ENCODE results near the gene ATXN1.

ATXN1 gene

DNA sequence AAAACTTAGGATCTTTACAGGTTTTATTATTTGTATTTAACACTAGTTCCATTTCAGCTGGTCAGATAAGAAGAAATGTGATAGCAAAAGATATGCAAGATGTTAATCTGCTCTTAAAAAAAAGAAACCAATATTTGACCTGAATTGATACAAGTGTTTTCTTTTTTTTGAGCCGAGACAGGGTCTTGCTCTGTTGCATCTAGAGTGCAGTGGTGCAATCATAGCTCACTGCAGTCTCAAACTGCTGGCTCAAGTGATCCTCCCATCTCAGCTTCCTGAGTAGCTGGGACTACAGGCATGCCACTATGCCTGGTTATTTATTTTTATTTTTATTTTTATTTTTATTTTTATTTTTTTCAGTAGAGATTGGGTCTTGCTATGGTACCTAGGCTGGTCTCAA is 389.9 kb downstream of the ATXN1 start:
- H3K4me3 ChIP-seq (ENCODE audit: low read depth, low read length) = no peak overlapping the region
- no peak for DNase-seq (ENCODE audit: low read depth)

DNA sequence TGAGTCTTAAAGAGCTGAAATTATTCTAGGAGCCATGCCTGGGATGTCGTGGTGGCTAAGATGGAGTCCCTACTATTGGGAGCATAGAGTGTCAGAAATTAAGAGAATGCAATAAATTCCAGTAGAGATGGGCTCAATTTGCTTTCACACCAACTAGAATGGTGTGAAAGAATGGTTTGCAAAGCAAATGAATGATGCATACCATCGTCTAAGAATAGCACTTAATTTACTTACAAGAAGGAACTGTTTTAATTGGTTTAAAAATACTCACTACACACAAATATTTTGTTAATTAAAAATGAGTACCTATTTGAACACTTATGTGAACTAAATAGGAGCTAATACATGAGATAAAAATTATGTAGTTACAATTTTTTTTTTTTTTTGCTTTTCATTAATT is 390.3 kb downstream of the ATXN1 start:
- DNase-seq (ENCODE audit: low read depth) = no peak
- H3K4me3 ChIP-seq (ENCODE audit: low read depth, low read length) = no peak overlapping the region

DNA sequence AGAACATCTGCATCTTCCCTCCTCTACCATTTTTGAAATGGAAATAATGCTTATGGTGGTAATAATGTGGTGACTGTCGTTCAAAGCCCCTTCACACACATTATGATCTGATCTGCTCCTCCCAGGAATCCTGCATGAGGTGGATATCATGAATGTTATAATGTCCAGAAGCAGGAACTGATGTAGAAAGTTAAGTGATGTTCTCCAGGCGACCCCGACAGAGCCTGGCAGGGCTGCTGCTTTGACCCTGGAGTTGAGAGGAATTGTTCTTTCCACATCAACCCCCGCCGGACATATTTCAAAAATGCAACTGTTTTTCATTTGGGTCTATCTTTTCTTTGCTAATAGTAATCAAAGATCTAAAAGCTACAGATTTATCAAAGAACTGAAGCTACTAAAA is 391.3 kb downstream of the ATXN1 start:
- no peak overlapping the region for H3K4me3 ChIP-seq (ENCODE audit: low read depth, low read length)
- DNase-seq (ENCODE audit: low read depth) = no peak

DNA sequence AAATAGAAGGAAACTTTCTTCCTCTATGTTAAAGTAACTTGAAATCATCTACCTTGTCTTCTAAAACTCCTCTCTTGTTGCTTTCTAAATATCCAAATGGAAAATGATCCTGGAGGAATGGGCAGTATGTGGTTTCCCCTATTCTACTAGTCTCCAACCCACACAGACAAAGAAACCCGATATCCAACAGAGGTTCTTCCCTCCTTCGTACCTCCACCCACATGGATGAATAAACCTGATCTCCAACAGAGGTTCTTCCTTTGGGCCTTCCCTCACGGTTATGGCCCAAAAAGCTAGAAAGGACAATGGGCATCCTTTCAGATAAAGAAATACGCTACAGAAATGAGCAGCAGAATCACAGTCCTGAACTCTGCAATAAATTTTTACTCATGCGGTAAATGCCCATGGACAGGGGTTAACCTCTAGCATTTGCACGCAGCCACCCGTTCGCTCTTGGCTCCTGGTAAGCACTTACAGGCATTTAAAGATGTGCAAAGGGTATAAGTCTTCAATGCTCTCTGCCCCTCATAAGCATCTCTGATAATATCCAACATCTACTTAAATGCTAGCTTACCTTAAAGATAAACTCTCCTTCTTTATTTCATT is 392.0 kb downstream of the ATXN1 start:
- no peak overlapping the region for H3K4me3 ChIP-seq (ENCODE audit: low read depth, low read length)
- no peak for DNase-seq (ENCODE audit: low read depth)

DNA sequence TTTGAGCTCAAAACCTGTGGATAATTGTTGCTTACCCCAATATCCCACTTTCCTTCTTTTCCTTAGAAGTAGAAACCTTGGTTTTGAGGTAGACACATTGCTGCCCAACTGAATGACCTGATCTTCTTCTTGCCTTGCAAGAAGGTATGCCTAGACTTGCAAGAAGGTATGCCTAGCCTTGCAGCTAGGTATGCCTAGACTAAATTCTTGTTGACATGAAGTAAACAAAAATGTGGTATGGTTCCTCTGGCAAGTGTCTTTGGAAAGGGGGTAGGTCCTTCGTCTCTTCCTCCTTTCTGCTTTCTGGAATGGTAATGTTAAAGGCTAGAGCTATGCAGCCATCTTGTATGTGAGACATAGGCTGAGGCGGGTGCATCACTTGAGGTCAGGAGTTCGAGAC is 393.7 kb downstream of the ATXN1 start:
- no peak overlapping the region for H3K4me3 ChIP-seq (ENCODE audit: low read depth, low read length)

DNA sequence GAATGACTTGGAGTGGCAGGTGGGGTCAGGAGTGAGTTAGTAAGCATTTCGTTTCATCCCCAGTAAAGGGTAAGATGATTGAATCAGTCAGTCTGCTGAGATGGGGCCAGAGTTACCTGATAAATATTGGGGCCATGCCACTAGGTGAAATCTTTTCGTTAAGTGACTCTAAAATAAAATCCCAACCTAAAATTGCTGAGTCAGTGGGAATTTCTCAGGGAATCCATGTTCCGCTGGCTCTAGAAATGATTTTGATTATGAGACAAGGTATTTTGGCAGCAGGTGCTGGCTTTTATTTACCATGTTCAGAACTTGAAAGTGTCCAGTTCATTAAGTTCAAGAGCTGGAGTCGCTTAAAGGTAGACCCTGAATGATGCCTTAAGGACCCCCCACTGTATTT is 397.5 kb downstream of the ATXN1 start:
- no peak for DNase-seq (ENCODE audit: low read depth)
- no peak overlapping the region for H3K4me3 ChIP-seq (ENCODE audit: low read depth, low read length)

More for the DNA sequence above, 393.7 kb downstream of the ATXN1 start:
- no peak for DNase-seq (ENCODE audit: low read depth)

DNA sequence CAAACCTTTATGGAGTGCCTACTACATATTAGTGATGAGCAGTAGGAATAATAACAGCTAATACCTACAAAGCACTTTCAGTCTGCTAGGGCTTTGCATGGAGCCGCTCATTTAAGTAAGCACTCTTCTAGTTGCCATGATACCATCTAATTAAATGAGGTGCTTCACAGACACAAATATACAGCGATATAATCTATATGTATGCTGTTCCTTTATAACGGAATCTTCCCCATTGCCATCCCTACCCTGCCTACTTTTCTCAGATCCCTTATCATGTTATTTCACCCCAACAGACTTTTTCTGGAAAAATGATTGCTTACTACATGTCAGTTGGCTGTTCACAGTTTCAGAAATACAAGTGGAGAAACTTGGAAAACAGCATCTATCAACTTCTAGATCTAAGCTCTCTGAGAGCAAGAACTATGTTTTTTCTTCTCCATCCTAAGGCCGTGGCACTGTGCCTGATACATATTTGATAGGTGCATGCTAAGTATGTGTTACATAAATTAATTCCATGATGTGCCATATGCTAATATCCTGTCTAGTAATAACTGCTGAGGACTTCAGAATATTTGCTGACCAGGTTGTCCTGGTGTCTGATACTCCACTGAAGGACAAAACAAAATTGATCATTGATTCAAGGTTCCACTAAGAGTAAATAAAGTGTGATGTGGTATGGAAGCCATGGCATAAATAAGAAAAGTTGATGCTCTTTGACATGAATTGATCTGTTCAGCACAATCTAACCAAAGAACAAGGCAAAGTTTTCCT is 398.3 kb downstream of the ATXN1 start:
- no peak for DNase-seq (ENCODE audit: low read depth)

DNA sequence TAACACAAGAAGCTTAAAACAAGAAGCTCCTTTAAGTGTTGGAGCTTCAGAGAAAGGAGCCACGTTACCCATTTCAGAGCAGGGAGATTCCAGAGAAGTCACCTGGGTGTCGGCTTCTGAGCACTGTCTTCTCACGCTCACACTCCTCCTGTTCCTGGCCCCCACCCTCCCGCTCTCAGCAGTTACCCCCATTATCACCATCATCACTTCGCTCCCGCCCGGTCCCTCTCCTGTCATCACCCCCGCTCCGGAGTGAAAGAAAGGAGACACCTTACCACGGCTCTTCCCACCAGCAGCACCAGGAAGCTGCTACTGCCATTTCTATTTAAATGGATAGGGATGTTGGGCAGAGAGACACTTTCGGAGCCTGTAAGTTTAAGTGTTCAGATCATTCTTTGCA is 399.0 kb downstream of the ATXN1 start:
- DNase-seq (ENCODE audit: low read depth) = no peak
- no peak overlapping the region for H3K4me3 ChIP-seq (ENCODE audit: low read depth, low read length)

More for the DNA sequence above, 398.3 kb downstream of the ATXN1 start:
- H3K4me3 ChIP-seq (ENCODE audit: low read depth, low read length) = no peak overlapping the region

DNA sequence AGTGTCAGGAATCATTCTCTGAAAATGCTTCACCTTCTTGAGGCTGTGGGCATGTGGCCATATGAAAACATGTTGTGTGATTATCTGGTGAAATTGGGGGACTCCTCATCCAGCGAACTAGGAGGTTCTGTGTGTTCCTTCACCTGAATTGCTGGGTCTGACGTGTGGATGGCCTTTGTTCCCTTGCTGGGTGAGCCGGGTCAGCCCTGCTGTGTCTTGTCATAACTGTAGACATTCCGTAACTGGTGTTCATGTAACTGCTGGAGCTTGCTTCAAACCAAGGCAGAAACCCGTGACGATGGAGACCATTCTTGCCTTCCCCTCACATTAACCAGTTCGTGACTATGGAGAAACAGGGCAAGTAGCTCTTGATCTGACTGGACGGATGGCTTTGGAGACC is 399.4 kb downstream of the ATXN1 start:
- DNase-seq (ENCODE audit: low read depth) = no peak
- H3K4me3 ChIP-seq (ENCODE audit: low read depth, low read length) = no peak overlapping the region

DNA sequence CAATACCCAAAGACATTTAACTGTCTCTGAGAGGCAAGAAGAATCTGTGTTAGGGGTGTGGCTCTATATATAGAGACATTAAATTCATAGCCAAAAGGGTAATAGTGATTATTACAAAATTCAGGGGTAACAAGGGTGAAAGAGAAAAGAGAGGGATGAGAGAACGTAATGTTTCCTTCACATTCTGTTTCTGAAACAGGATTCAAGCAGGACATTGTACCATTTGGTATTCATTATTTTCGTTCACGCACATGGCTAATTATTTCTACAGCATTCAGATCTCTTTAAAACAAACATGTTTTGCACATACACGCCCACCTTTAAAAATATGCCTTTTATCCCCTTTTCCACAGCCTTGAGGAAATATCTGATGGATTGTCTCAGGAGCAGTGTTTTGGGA is 400.1 kb downstream of the ATXN1 start:
- DNase-seq (ENCODE audit: low read depth) = no peak
- H3K4me3 ChIP-seq (ENCODE audit: low read depth, low read length) = no peak overlapping the region

DNA sequence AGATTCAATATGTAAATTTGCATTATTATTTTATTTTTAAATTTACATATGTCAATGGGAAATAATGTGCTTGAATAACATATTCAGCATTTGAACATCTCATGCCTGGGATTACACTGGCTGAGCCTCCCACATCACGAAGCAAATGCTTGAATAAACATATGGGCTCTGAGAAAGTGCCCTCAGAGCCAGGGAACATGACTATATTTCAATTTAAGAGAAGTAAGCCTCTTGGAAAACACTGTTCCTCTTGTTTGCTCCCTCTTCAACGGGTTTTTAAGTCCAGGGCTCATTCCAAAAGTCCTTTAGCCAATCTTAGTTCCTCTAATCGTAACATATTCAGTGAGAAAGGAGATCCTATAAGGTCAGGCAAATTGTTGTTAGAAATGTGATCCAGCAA is 400.9 kb downstream of the ATXN1 start:
- DNase-seq (ENCODE audit: low read depth) = no peak
- H3K4me3 ChIP-seq (ENCODE audit: low read depth, low read length) = no peak overlapping the region

DNA sequence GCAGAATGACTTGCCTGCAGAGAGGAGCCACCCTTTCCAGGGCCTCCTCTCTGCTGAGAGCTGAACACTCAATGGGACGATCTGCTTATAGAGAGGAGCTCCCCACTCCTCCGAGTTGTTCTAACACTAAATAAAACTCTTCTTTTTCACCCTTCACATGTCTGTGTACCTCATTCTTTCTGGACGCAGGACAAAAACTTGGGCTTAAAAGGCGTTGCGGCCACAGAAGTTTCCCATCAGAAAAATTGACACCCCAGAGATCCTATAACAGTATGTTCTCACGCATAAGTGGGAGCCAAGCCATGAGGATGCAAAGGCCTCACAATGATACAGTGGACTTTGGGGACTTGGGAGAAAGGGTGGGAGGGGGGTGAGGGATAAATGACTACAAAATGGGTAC is 401.7 kb downstream of the ATXN1 start:
- no peak overlapping the region for H3K4me3 ChIP-seq (ENCODE audit: low read depth, low read length)
- DNase-seq (ENCODE audit: low read depth) = no peak

DNA sequence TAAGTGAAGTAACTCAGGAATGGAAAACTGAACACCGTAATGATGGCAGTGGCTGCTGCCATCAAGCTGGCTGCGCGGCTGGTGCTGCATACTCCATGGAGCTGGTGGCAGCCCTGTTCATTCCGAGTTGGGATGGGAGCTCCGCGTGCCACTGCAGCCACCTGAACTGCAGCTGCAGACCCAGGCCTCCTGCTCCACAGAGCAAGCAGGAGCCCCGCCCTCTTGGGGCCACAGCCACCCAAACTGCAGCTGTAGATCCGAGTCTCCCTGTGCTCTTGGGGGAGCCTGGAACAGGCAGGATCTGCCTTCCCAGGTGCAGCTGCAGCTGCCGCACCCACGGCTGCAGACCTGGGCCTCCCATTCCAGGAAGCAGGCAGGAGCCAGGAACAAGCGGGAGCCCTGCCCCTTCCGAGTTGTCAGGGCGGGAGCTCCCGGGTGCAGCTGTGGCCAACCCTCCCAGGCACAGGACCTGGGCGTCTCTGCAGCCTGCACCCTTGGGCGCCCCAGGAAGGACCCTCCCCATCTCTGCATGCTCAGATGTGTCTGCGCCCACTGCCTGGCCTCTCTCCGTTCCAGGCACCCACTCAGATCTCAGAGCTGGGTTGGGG is 402.6 kb downstream of the ATXN1 start:
- no peak for DNase-seq (ENCODE audit: low read depth)
- no peak overlapping the region for H3K4me3 ChIP-seq (ENCODE audit: low read depth, low read length)

DNA sequence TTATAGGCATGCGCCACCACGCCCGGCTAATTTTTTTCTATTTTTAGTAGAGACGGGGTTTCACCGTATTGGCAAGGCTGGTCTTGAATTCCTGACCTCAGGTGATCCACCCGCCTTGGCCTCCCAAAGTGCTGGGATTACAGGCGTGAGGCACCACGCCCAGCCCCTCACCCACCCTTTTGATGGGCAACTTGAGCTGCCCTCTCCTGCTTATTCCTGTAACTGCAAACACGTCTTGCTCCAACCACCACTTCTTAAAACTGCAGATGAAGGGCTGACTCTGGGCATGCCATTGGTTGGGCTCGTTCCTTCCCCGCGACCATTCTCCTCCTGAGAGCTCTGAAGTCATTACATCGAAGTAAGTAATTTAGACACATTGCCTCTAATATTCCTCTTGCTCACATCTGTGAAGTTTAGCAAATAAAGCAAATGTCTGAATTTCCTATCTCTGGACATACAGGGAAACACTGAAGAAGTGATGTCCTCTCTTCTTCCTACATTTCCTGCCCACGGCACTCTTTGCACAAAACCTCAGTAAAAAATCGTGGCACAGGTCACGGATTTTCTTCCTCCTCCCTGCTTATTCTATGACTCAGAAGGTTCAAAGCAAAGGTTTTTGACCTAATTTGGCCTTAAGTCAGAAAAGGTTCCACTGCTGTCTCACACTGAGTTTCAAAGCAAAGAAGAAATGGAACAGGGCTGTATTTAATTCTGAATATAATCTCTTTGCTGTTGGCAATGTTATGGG is 405.4 kb downstream of the ATXN1 start:
- no peak for DNase-seq (ENCODE audit: low read depth)
- H3K4me3 ChIP-seq (ENCODE audit: low read depth, low read length) = no peak overlapping the region

DNA sequence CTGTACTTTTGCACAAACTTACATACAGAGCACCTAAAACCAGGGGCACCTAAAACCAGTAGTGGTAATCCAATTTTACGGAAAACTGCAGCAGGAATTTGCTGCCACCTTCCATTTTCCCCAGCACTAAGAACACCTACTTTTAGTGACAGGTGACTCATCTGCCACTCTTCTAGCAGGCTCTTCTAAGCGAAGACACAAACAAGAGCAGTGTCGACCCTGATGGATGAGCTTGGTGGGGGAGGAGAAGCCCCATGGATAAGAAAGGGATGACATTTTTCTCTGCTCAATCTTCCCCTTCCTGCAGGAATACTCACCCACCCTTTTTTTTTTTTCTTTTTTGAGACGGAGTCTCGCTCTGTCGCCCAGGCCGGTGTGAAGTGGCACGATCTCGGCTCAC is 406.0 kb downstream of the ATXN1 start:
- no peak overlapping the region for H3K4me3 ChIP-seq (ENCODE audit: low read depth, low read length)
- DNase-seq (ENCODE audit: low read depth) = no peak

DNA sequence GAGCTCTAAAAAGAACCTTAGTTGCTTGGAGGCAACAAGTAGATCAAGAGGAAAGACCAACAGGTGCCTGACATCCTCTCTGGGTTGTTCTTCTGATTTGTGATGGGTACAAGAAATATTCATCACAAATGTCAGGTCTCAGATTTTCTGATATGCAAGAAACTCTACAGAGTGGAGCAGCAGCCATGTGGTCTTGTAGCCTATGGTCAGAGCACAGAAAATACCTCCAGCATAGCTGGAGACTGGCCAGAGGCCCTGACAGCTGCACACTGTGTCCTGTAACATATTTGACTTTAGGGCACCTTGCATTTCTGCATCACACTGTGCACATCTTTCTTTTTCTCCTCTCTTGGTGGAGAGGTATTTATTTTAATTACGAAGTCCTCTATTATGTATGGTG is 406.6 kb downstream of the ATXN1 start:
- DNase-seq (ENCODE audit: low read depth) = no peak
- no peak overlapping the region for H3K4me3 ChIP-seq (ENCODE audit: low read depth, low read length)

DNA sequence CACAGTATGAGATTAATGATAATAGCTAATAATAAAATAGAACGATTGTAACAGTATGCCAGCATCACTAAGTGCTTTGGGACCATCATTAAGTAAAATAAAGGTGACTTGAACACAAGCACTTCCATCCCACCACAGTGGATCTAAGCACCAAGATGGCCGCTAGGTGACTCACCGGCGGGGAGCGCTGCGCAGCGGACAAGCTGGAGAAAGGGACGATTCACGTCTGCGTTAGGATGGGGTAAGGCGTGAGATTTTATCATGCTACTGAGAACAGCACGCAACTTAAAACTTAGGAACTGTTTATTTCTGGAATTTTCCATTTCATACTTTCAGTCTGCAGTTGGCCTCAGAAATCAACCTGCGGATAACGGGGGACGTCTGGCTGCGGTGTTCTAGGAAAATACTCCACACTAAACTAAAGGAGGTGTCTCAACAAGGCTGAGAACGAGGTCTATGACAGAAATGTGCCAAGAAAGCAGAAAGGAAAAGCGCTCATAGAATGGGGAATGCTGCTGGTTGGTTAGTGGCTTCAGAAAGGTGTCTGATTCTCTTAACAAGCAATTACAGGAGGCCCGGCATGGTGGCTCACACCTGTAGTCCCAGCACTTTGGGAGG is 408.3 kb downstream of the ATXN1 start:
- H3K4me3 ChIP-seq (ENCODE audit: low read depth, low read length) = no peak overlapping the region
- DNase-seq (ENCODE audit: low read depth) = no peak

DNA sequence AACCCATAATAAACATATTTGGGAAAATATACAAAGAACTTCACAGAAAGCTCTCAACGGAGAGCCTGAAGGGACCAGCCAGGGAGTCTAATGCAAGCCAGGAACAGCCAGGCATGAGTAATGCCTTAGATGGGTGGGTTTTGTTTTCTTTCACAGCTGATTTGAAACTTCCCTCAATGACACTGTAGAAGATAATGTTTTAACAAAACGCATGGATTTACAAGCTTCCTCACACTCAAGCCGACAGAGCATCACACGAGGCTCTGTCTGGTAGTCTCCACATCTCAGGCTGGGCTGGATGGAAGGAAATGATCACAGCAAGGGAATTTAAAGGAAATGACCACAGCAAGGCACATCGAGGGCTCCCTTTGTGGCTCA is 409.0 kb downstream of the ATXN1 start:
- no peak overlapping the region for H3K4me3 ChIP-seq (ENCODE audit: low read depth, low read length)
- DNase-seq (ENCODE audit: low read depth) = no peak

DNA sequence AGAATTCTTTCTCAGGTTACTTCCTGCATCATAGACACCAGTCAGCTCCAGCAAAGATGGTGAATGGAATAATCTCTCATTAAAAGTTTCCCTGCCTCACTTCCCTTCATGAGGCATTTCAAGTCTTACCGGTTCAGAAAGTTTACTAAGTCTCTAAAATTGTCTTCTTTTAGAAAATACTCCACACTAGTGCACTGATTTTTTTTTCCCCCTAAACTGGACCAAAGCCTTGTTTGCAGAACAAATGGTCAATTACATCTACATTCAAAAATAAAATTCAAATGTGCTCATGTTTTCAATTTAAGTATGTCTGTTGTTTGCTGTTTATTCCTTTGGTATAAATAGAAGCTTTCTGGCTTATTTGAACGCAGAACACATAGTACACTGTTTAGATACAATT is 411.7 kb downstream of the ATXN1 start:
- no peak for DNase-seq (ENCODE audit: low read depth)
- H3K4me3 ChIP-seq (ENCODE audit: low read depth, low read length) = no peak overlapping the region

DNA sequence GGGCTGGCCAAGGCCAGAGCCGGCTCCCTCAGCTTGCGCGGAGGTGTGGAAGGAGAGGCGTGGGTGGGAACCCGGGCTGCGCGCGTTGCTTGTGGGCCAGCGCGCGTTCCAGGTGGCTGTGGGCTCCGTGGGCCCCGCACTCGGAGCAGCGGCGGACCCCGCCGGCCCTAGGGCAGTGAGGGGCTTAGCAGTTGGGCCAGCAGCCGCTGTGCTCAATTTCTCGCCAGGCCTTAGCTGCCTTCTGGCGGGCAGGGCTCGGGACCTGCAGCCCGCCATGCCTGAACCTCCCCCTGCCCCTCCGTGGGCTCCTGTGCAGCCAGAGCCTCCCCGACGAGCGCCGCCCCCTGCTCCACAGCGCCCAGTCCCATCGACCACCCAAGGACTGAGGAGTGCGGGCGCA is 414.4 kb downstream of the ATXN1 start:
- DNase-seq (ENCODE audit: low read depth) = no peak
- H3K4me3 ChIP-seq (ENCODE audit: low read depth, low read length) = no peak overlapping the region
